ENCODE measurements around the gene HIBADH. TPM values are rescaled to one million over a fixed set of nuclear protein-coding genes. Genes with fewer than 3 reads are reported as not detected.
A peak's percentile ranks its signal among the peaks of the same experiment; 100 is the strongest.

Gene HIBADH
- polyA plus RNA-seq, 4 donors, result 30.5 to 50.8 (median 46.8) TPM

DNA sequence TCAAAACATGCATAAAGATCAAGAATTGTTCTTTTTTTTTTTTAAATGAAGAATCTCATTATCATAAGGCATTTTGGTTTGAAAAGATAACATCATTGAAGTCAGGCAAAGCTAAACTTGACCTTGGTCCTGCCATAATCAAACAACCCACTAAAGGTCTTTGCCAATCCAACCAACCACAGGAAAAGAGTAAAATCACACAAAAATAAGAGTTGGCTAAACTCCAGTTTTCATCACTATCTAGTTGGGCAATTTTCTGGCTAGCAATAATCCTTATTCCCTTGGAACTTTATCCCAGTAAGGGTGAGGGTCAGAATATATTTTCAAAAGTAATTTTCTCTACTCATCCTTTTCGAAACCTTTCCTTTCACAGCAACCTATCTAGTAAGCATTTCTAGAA is 62.4 kb downstream of the HIBADH start:
- no peaks in the 10 kb centered on the region for H3K4me1 ChIP-seq (ENCODE audit: control insufficient read depth in 3 of 3, insufficient read depth in 2 of 3, low read depth in 1 of 3, low read length in 2 of 3)
- no peak overlapping the region for H3K4me3 ChIP-seq (ENCODE audit: low read depth in 1 of 3, low read length in 3 of 3)
- no peaks in the 10 kb centered on the region for H3K9me3 ChIP-seq (ENCODE audit: control insufficient read depth in 2 of 2, insufficient read depth in 1 of 2, low read depth in 1 of 2, low read length in 1 of 2)
- H3K27me3 ChIP-seq (ENCODE audit: control insufficient read depth in 3 of 3, insufficient read depth in 3 of 3, low read length in 3 of 3), result no peaks in the 10 kb centered on the region
- H3K36me3 ChIP-seq (ENCODE audit: control insufficient read depth in 3 of 3, insufficient read depth in 2 of 3, low read depth in 1 of 3, low read length in 3 of 3), result peaks cover 0 to 3% (median 0%) of the 10 kb centered on the region in 3 donors
- 95 to 100% (median 100%) methylated on average over 1 of the region's 1 CpG for whole genome bisulfite sequencing, 3 donors
- FAIRE-seq (no peak), DNase-seq (no peak)
- H3K27ac ChIP-seq (ENCODE audit: low read depth in 1 of 3, low read length in 2 of 3), result no peak overlapping the region

- no peaks in the 10 kb centered on the region for H3K9me3 ChIP-seq (ENCODE audit: control insufficient read depth in 2 of 2, insufficient read depth in 1 of 2, low read depth in 1 of 2, low read length in 1 of 2)
- FAIRE-seq (no peak), DNase-seq (no peak)
- peaks cover 0 to 5% (median 0%) of the 10 kb centered on the region in 3 donors for H3K36me3 ChIP-seq (ENCODE audit: control insufficient read depth in 3 of 3, insufficient read depth in 2 of 3, low read depth in 1 of 3, low read length in 3 of 3)
- no peak overlapping the region for H3K27ac ChIP-seq (ENCODE audit: low read depth in 1 of 3, low read length in 2 of 3)
- H3K4me3 ChIP-seq (ENCODE audit: low read depth in 1 of 3, low read length in 3 of 3), result no peak overlapping the region
- 96 to 97% (median 96%) methylated on average over 5 of the region's 5 CpGs for WGBS, 3 donors
- no peaks in the 10 kb centered on the region for H3K4me1 ChIP-seq (ENCODE audit: control insufficient read depth in 3 of 3, insufficient read depth in 2 of 3, low read depth in 1 of 3, low read length in 2 of 3)
- no peaks in the 10 kb centered on the region for H3K27me3 ChIP-seq (ENCODE audit: control insufficient read depth in 3 of 3, insufficient read depth in 3 of 3, low read length in 3 of 3)
Observed at GRCh38 chr7:27595009-27595408, 67.7 kb downstream of the HIBADH start.

- FAIRE-seq (no peak), DNase-seq (no peak)
- H3K4me3 ChIP-seq (ENCODE audit: low read depth in 1 of 3, low read length in 3 of 3), result no peak overlapping the region
- H3K27me3 ChIP-seq (ENCODE audit: control insufficient read depth in 3 of 3, insufficient read depth in 3 of 3, low read length in 3 of 3), result peaks cover 0 to 2% (median 0%) of the 10 kb centered on the region in 3 donors
- peaks cover 0 to 5% (median 0%) of the 10 kb centered on the region in 3 donors for H3K36me3 ChIP-seq (ENCODE audit: control insufficient read depth in 3 of 3, insufficient read depth in 2 of 3, low read depth in 1 of 3, low read length in 3 of 3)
- no peaks in the 10 kb centered on the region for H3K4me1 ChIP-seq (ENCODE audit: control insufficient read depth in 3 of 3, insufficient read depth in 2 of 3, low read depth in 1 of 3, low read length in 2 of 3)
- H3K9me3 ChIP-seq (ENCODE audit: control insufficient read depth in 2 of 2, insufficient read depth in 1 of 2, low read depth in 1 of 2, low read length in 1 of 2), result no peaks in the 10 kb centered on the region
- no peak overlapping the region for H3K27ac ChIP-seq (ENCODE audit: low read depth in 1 of 3, low read length in 2 of 3)
- 94 to 97% (median 97%) methylated on average over 2 of the region's 2 CpGs for WGBS, 3 donors
Observed at GRCh38 chr7:27593226-27593625, 69.5 kb downstream of the HIBADH start.

- no peak for FAIRE-seq
Observed at GRCh38 chr7:27590416-27590815, 72.3 kb downstream of the HIBADH start.

GRCh38 chr7:27587429-27587828 is 75.3 kb downstream of the HIBADH start:
- H3K27me3 ChIP-seq (ENCODE audit: control insufficient read depth in 3 of 3, insufficient read depth in 3 of 3, low read length in 3 of 3), result peaks cover 0 to 3% (median 0%) of the 10 kb centered on the region in 3 donors
- 94 to 98% (median 96%) methylated on average over 3 of the region's 3 CpGs for WGBS, 3 donors
- no peaks in the 10 kb centered on the region for H3K9me3 ChIP-seq (ENCODE audit: control insufficient read depth in 2 of 2, insufficient read depth in 1 of 2, low read depth in 1 of 2, low read length in 1 of 2)
- H3K36me3 ChIP-seq (ENCODE audit: control insufficient read depth in 3 of 3, insufficient read depth in 2 of 3, low read depth in 1 of 3, low read length in 3 of 3), result peaks cover 0 to 2% (median 0%) of the 10 kb centered on the region in 3 donors
- FAIRE-seq (no peak), DNase-seq (no peak)
- no peak overlapping the region for H3K27ac ChIP-seq (ENCODE audit: low read depth in 1 of 3, low read length in 2 of 3)
- H3K4me1 ChIP-seq (ENCODE audit: control insufficient read depth in 3 of 3, insufficient read depth in 2 of 3, low read depth in 1 of 3, low read length in 2 of 3), result no peaks in the 10 kb centered on the region
- no peak overlapping the region for H3K4me3 ChIP-seq (ENCODE audit: low read depth in 1 of 3, low read length in 3 of 3)

More at GRCh38 chr7:27590416-27590815, 72.3 kb downstream of the HIBADH start:
- no peak for DNase-seq
- no peaks in the 10 kb centered on the region for H3K4me1 ChIP-seq (ENCODE audit: control insufficient read depth in 3 of 3, insufficient read depth in 2 of 3, low read depth in 1 of 3, low read length in 2 of 3)
- peaks cover 0 to 5% (median 0%) of the 10 kb centered on the region in 3 donors for H3K36me3 ChIP-seq (ENCODE audit: control insufficient read depth in 3 of 3, insufficient read depth in 2 of 3, low read depth in 1 of 3, low read length in 3 of 3)
- peaks cover 0 to 3% (median 0%) of the 10 kb centered on the region in 3 donors for H3K27me3 ChIP-seq (ENCODE audit: control insufficient read depth in 3 of 3, insufficient read depth in 3 of 3, low read length in 3 of 3)
- 0 to 60% (median 0%) methylated on average over 1 of the region's 1 CpG for WGBS, 3 donors
- H3K4me3 ChIP-seq (ENCODE audit: low read depth in 1 of 3, low read length in 3 of 3), result no peak overlapping the region
- H3K9me3 ChIP-seq (ENCODE audit: control insufficient read depth in 2 of 2, insufficient read depth in 1 of 2, low read depth in 1 of 2, low read length in 1 of 2), result no peaks in the 10 kb centered on the region
- no peak overlapping the region for H3K27ac ChIP-seq (ENCODE audit: low read depth in 1 of 3, low read length in 2 of 3)

DNA sequence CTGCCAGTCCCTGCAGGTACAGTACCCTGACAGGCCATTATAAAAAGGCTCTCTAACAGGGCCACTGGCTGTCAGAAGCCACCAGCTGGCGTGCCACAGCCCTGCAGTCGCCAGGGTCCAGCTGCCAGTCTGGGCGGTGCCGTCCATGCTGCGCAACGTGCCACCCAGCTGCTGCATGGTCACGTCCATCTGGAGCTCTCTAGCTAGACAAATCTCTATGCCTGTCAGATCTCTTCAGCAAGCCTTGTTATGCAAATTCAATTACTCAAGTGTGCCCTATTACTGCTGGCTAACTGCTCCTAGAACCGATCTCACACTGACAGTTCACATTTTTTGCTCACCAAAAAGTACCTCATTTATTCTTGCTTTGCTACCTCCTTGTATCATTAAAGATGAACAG is 75.9 kb downstream of the HIBADH start:
- Histone ChIP-seq H3K36me3 (ENCODE audit: control insufficient read depth in 3 of 3, insufficient read depth in 2 of 3, low read depth in 1 of 3, low read length in 3 of 3) (peaks cover 0 to 2% (median 0%) of the 10 kb centered on the region in 3 donors), H3K9me3 (ENCODE audit: control insufficient read depth in 2 of 2, insufficient read depth in 1 of 2, low read depth in 1 of 2, low read length in 1 of 2) (no peaks in the 10 kb centered on the region), H3K27me3 (ENCODE audit: control insufficient read depth in 3 of 3, insufficient read depth in 3 of 3, low read length in 3 of 3) (peaks cover 0 to 3% (median 0%) of the 10 kb centered on the region in 3 donors), H3K4me3 (ENCODE audit: low read depth in 1 of 3, low read length in 3 of 3) (no peak overlapping the region), H3K27ac (ENCODE audit: low read depth in 1 of 3, low read length in 2 of 3) (no peak overlapping the region), H3K4me1 (ENCODE audit: control insufficient read depth in 3 of 3, insufficient read depth in 2 of 3, low read depth in 1 of 3, low read length in 2 of 3) (no peaks in the 10 kb centered on the region)
- DNase-seq (peak in 1 of 2 donors; percentile 28), FAIRE-seq (no peak)
- WGBS, 3 donors, result 79 to 84% (median 80%) methylated on average over 8 of the region's 8 CpGs

- peaks cover 0 to 2% (median 0%) of the 10 kb centered on the region in 3 donors for H3K36me3 ChIP-seq (ENCODE audit: control insufficient read depth in 3 of 3, insufficient read depth in 2 of 3, low read depth in 1 of 3, low read length in 3 of 3)
- FAIRE-seq, result no peak
- 30 to 77% (median 44%) methylated on average over 2 of the region's 2 CpGs for WGBS, 3 donors
Observed at GRCh38 chr7:27585781-27586447, 76.8 kb downstream of the HIBADH start.

GRCh38 chr7:27581906-27582305 is 80.8 kb downstream of the HIBADH start:
- 95 to 100% (median 100%) methylated on average over 1 of the region's 1 CpG for WGBS, 3 donors
- Histone ChIP-seq H3K4me3 (ENCODE audit: low read depth in 1 of 3, low read length in 3 of 3) (no peak overlapping the region), H3K27me3 (ENCODE audit: control insufficient read depth in 3 of 3, insufficient read depth in 3 of 3, low read length in 3 of 3) (no peaks in the 10 kb centered on the region), H3K9me3 (ENCODE audit: control insufficient read depth in 2 of 2, insufficient read depth in 1 of 2, low read depth in 1 of 2, low read length in 1 of 2) (no peaks in the 10 kb centered on the region), H3K36me3 (ENCODE audit: control insufficient read depth in 3 of 3, insufficient read depth in 2 of 3, low read depth in 1 of 3, low read length in 3 of 3) (peaks cover 0 to 2% (median 0%) of the 10 kb centered on the region in 3 donors), H3K4me1 (ENCODE audit: control insufficient read depth in 3 of 3, insufficient read depth in 2 of 3, low read depth in 1 of 3, low read length in 2 of 3) (peaks cover 0 to 7% (median 0%) of the 10 kb centered on the region in 3 donors), H3K27ac (ENCODE audit: low read depth in 1 of 3, low read length in 2 of 3) (no peak overlapping the region)
- no peak for FAIRE-seq
- no peak for DNase-seq

More at GRCh38 chr7:27585781-27586447, 76.8 kb downstream of the HIBADH start:
- H3K27me3 ChIP-seq (ENCODE audit: control insufficient read depth in 3 of 3, insufficient read depth in 3 of 3, low read length in 3 of 3), result peaks cover 0 to 3% (median 0%) of the 10 kb centered on the region in 3 donors
- no peaks in the 10 kb centered on the region for H3K9me3 ChIP-seq (ENCODE audit: control insufficient read depth in 2 of 2, insufficient read depth in 1 of 2, low read depth in 1 of 2, low read length in 1 of 2)
- DNase-seq, result no peak
- H3K4me3 ChIP-seq (ENCODE audit: low read depth in 1 of 3, low read length in 3 of 3), result no peak overlapping the region
- H3K27ac ChIP-seq (ENCODE audit: low read depth in 1 of 3, low read length in 2 of 3), result no peak overlapping the region
- no peaks in the 10 kb centered on the region for H3K4me1 ChIP-seq (ENCODE audit: control insufficient read depth in 3 of 3, insufficient read depth in 2 of 3, low read depth in 1 of 3, low read length in 2 of 3)
